Breast epithelium (tissue), 4 donors: ENCODE results near the gene P3H4. TPM values are rescaled to one million over a fixed set of nuclear protein-coding genes. Genes with fewer than 3 reads are reported as not detected.

Experiments
- DNase-seq, 2 donors: peaks; one replicate each; pipeline ENCODE4 v3.0.0-alpha.2; 2019; ENCODE audit warnings: low spot score in 2 of 2
- H3K27ac ChIP-seq, 2 donors: fragments of 200-600 bp; sonication (generic) in 1 of 2; one replicate each; pipeline ENCODE4 v1.5.1; 2016 to 2019; ENCODE audit warnings: mild to moderate bottlenecking in 1 of 2
- H3K27me3 ChIP-seq, 2 donors: fragments of 200-600 bp; sonication (generic) in 1 of 2; one replicate each; pipeline versions ENCODE4 v1.5.1 to v1.6.0; 2017 to 2019; ENCODE audit warnings: control low read depth in 1 of 2, mild to moderate bottlenecking in 1 of 2
- H3K36me3 ChIP-seq: fragments of 200-600 bp; one replicate; pipeline ENCODE4 v1.5.1; 2019
- H3K4me1 ChIP-seq, 2 donors: fragments of 200-600 bp; sonication (generic); one replicate each; pipeline ENCODE4 v1.5.1; 2016 to 2019; ENCODE audit warnings: control low read depth in 1 of 2
- H3K4me3 ChIP-seq, 3 donors: fragments of 200-600 bp; sonication (generic); 1 replicate in 2 of 3; 2 replicates in 1 of 3; pipeline ENCODE4 v1.5.1; 2016 to 2019; ENCODE audit warnings: mild to moderate bottlenecking in 3 of 3, moderate library complexity in 2 of 3
- H3K9me3 ChIP-seq, 2 donors: fragments of 200-600 bp; sonication (generic) in 1 of 2; one replicate each; pipeline ENCODE4 v1.5.1; 2016 to 2019; ENCODE audit warnings: control low read depth in 1 of 2
- CTCF ChIP-seq, 3 donors: fragments of 450-650 bp; IDR thresholded peaks; one replicate each; pipeline ENCODE4 v1.5.1; 2016 to 2017; ENCODE audit warnings: antibody characterized with exemption in 3 of 3, mild to moderate bottlenecking in 3 of 3, moderate library complexity in 3 of 3
- POLR2A ChIP-seq: fragments of 450-650 bp; IDR thresholded peaks from one replicate; pipeline ENCODE4 v1.6.1; 2016; ENCODE audit warnings: antibody characterized with exemption, mild to moderate bottlenecking, moderate library complexity
- POLR2AphosphoS5 ChIP-seq, 3 donors: sonication (generic); formaldehyde crosslinking; IDR thresholded peaks; one replicate each; pipeline ENCODE4 v1.6.1; 2017; ENCODE audit warnings: antibody characterized with exemption in 3 of 3
- intact Hi-C: fragments of 100-400 bp; cut with DNase I; formaldehyde crosslinking; loops from one replicate; pipeline ENCODE4 v1.15.1; 2023; ENCODE audit warnings: low total_unique reads
- total RNA-seq, 3 donors: library from RNA; depleted of rRNA; stranded (reverse); fragments of >200 nt; gene quantifications; one replicate each; pipeline ENCODE4 v1.1.0, GENCODE V29; 2016

The P3H4 gene
- total RNA-seq, 3 donors from 2014 or later = 6.2 to 19.0 (median 14.9) TPM

GRCh38 chr17:41775394-41776226 is 36.1 kb downstream of the P3H4 start:
- DNase-seq = no peak
- peaks cover 29 to 61% of the 10 kb centered on the region in 2 donors for H3K4me1 ChIP-seq
- peak overlapping the region; percentile 83 to 89 for H3K27ac ChIP-seq
- TF ChIP-seq POLR2AphosphoS5 (IDR thresholded peaks at IDR 0.05) = no peak
- no peak for TF ChIP-seq CTCF (IDR thresholded peaks at IDR 0.05)
- TF ChIP-seq POLR2A = no peak
- H3K36me3 ChIP-seq = no peaks in the 10 kb centered on the region
- no peak overlapping the region for H3K4me3 ChIP-seq
- H3K27me3 ChIP-seq = no peaks in the 10 kb centered on the region
- H3K9me3 ChIP-seq = no peaks in the 10 kb centered on the region
- intact Hi-C loops = no loop called here

- Histone ChIP-seq H3K36me3 (no peaks in the 10 kb centered on the region), H3K9me3 (no peaks in the 10 kb centered on the region), H3K4me1 (peaks cover 29 to 52% of the 10 kb centered on the region in 2 donors), H3K4me3 (peak overlapping the region in 1 of 3 donors; percentile 41), H3K27me3 (no peaks in the 10 kb centered on the region), H3K27ac (peak overlapping the region; percentile 89 to 91)
- TF ChIP-seq POLR2AphosphoS5 (IDR thresholded peaks at IDR 0.05) = no peak
- no peak for TF ChIP-seq CTCF (IDR thresholded peaks at IDR 0.05)
- no peak for TF ChIP-seq POLR2A
- DNase-seq = no peak
- intact Hi-C loops = no loop called here
Measured at GRCh38 chr17:41773731-41774193, 38.0 kb downstream of the P3H4 start.

- Histone ChIP-seq H3K27me3 (no peaks in the 10 kb centered on the region), H3K4me3 (peak overlapping the region in 1 of 3 donors; percentile 41), H3K9me3 (no peaks in the 10 kb centered on the region), H3K36me3 (no peaks in the 10 kb centered on the region), H3K4me1 (peaks cover 29 to 50% of the 10 kb centered on the region in 2 donors), H3K27ac (peak overlapping the region; percentile 89 to 91)
- TF ChIP-seq POLR2A = no peak
- no peak for TF ChIP-seq POLR2AphosphoS5 (IDR thresholded peaks at IDR 0.05)
- DNase-seq = peak; percentile 82
- intact Hi-C loops = no loop called here
Measured at GRCh38 chr17:41773190-41773588, 38.6 kb downstream of the P3H4 start.

GRCh38 chr17:41772586-41773189 is 39.1 kb downstream of the P3H4 start:
- Histone ChIP-seq H3K27me3 (no peaks in the 10 kb centered on the region), H3K27ac (peak overlapping the region; percentile 89 to 91), H3K4me1 (peaks cover 29 to 48% of the 10 kb centered on the region in 2 donors), H3K9me3 (no peaks in the 10 kb centered on the region), H3K36me3 (no peaks in the 10 kb centered on the region), H3K4me3 (peak overlapping the region in 1 of 3 donors; percentile 41)
- intact Hi-C loops = no loop called here
- no peak for DNase-seq
- TF ChIP-seq POLR2AphosphoS5 (IDR thresholded peaks at IDR 0.05) = no peak
- no peak for TF ChIP-seq POLR2A
- TF ChIP-seq CTCF (IDR thresholded peaks at IDR 0.05) = no peak

- intact Hi-C loops = no loop called here
Measured at GRCh38 chr17:41772218-41772585, 39.5 kb downstream of the P3H4 start.

More at GRCh38 chr17:41772218-41772585, 39.5 kb downstream of the P3H4 start:
- peak overlapping the region; percentile 89 to 91 for H3K27ac ChIP-seq
- no peaks in the 10 kb centered on the region for H3K9me3 ChIP-seq
- H3K4me1 ChIP-seq = peaks cover 27 to 46% of the 10 kb centered on the region in 2 donors
- TF ChIP-seq POLR2AphosphoS5 (IDR thresholded peaks at IDR 0.05) = peak in 1 of 3 donors; percentile 29
- TF ChIP-seq POLR2A = no peak
- peak overlapping the region in 1 of 3 donors; percentile 21 for H3K4me3 ChIP-seq
- no peaks in the 10 kb centered on the region for H3K36me3 ChIP-seq
- H3K27me3 ChIP-seq = no peaks in the 10 kb centered on the region
- DNase-seq = peak; percentile 76 to 92
